HG02678 (cell line): ENCODE results near the gene FAM171A2.
"Not testable (repeated sequence)": the region's sequence is repeated elsewhere in the genome, so short reads cannot be mapped to it uniquely, and the experiment has no call there.

Experiments used
- ATAC-seq: cut with Tn5 transposase; IDR thresholded peaks from one replicate; pipeline ENCODE4 v1.9.1; 2021; ENCODE audit warnings: mild to moderate bottlenecking, moderate library complexity; ENCODE audit not compliant: unreplicated experiment

The FAM171A2 gene

GRCh38 chr17:44383861-44384260 is 20.2 kb upstream of the FAM171A2 start:
- no peak for ATAC-seq

DNA sequence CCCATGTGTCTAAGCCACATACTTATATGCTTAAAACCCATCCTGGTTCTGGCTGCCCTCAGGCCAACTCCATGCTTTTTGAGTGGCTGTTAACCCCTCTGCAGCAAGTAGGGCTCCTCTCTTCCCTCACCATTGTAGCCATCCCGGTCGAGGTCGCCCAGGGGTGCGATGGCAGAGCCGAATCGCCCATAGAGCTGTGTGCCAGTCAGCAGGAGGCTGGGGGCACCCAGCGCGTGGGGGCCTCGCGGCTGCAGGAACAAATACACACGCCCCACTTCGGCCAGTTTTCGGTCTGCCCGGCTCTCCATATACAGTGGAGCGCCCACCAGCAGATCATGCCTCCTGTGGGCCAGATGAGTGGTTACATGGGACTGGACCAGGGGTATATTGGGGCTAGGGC is 19.7 kb upstream of the FAM171A2 start:
- no peak for ATAC-seq

DNA sequence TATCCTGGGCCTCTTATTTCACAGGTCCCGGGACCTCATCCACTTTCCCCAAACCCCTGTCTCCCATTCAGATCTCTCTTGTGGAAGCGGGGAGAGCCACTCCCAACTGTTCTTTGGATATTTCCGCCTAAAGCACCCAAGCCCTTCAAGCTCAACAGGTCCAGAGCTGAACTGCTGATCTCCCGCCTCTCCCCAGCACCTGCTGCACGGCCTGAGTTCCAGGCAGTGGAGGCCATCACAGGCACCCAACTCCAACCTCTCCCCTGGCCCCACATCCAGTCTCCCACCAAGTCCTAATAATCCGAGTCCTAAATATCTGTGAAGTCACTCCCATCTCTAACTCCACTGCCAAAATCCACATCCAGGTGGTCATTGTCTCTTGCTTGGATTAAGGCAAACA is 19.3 kb upstream of the FAM171A2 start:
- no peak for ATAC-seq

GRCh38 chr17:44381810-44382305 is 18.2 kb upstream of the FAM171A2 start:
- ATAC-seq, result no peak

DNA sequence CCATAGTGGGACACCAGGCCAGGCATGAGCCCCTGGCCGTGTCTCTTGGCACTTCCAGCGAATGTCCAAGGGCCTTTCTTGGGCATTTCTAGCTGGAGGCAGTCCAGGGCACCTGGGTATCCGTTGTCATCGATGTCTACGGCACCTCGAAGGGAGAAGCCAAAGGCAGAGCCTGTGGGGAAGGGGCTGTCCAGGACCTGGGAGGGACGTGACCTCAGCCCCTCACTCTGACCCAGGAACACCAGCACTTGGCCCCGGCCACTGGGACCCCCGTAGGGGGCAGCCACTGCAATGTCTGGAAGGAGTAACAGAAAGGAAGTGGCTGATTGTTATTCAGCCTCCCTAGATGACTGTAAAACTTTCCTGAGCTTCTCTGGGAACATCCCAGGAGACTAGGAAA is 17.1 kb upstream of the FAM171A2 start:
- ATAC-seq, result no peak

GRCh38 chr17:44379887-44380286 is 16.2 kb upstream of the FAM171A2 start:
- ATAC-seq, result no peak

DNA sequence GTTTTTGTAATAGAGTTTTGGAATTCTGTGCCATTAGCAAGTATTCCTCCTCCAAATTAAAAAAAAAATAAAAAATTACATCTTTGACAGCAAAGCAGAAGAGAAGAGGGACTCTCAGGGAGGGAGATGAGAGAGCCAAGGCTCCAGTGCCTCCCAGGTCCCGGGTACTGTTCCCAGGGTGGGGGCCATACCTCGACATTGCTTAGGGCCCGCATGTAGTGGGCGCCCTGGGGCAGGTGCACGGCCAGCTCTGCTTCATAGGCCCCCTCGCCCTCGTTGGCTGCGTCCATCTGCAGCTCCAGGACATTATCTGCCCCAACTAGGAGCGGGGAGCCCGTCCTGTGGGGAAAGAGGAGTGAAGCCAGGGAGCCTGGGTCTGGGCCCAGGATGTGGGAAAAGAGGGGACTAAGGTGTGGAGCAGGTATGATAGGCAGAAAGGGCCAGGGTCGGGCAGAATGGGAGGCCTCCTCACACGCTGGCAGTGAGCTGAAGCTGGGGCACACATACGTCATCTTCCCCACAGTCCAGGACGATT is 14.6 kb upstream of the FAM171A2 start:
- ATAC-seq, result no peak

GRCh38 chr17:44376779-44377178 is 13.1 kb upstream of the FAM171A2 start:
- ATAC-seq, result no peak

GRCh38 chr17:44376124-44376523 is 12.5 kb upstream of the FAM171A2 start:
- ATAC-seq, result no peak

GRCh38 chr17:44375196-44376017 is 11.8 kb upstream of the FAM171A2 start:
- no peak for ATAC-seq

- no peak for ATAC-seq
Observed at GRCh38 chr17:44374306-44375195, 10.9 kb upstream of the FAM171A2 start.

GRCh38 chr17:44372036-44372435 is 8.4 kb upstream of the FAM171A2 start:
- no peak for ATAC-seq

DNA sequence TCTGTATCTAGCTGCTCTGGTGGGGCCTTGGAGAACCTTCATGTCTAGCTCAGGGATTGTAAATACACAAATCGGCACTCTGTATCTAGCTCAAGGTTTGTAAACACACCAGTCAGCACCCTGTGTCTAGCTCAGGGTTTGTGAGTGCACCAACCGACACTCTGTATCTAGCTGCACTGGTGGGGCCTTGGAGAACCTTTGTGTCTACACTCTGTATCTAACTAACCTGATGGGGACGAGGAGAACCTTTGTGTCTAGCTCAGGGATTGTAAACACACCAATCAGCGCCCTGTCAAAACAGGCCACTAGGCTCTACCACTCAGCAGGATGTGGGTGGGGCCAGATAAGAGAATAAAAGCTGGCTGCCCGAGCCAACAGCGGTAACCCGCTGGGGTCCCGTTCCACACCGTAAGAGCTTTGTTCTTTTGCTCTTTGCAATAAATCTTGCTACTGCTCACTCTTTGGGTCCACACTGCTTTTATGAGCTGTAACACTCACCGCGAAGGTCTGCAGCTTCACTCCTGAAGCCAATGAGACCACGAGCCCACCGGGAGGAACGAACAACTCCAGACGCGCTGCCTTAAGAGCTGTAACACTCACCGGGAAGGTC is 5.9 kb upstream of the FAM171A2 start:
- ATAC-seq, result not testable (repeated sequence)

DNA sequence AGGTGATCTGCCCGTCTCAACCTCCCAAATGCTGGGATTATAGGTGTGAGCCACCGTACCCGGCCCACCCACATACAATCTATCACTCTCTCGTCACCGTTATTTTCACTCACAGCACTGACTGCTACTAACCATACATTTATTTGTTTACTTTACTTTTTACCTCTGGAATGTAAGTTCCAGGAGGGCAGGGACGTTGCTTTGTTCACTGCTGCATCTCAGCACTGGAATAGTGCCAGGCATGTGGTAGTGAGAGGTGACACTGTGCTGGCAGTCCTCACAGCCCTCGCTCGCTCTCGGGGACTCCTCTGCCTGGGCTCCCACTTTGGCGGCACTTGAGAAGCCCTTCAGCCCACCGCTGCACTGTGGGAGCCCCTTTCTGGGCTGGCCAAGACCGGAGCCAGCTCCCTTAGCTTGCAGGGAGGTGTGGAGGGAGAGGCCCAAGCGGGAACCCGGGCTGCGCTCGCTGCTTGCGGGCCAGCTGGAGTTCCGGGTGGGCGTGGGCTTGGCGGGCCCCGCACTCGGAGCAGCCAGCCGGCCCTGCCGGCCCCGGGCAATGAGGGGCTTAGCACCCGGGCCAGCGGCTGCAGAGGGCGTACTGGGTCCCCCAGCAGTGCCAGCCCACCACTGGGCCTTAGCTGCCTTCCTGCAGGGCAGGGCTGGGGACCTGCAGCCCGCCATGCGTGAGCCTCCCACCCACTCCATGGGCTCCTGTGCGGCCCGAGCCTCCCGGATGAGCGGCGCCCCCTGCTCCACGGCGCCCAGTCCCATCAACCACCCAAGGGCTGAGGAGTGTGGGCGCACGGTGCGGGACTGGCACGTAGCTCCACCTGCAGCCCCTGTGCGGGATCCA is 5.0 kb upstream of the FAM171A2 start:
- not testable (repeated sequence) for ATAC-seq

- no peak for ATAC-seq
Observed at GRCh38 chr17:44367231-44367979, 3.8 kb upstream of the FAM171A2 start.

DNA sequence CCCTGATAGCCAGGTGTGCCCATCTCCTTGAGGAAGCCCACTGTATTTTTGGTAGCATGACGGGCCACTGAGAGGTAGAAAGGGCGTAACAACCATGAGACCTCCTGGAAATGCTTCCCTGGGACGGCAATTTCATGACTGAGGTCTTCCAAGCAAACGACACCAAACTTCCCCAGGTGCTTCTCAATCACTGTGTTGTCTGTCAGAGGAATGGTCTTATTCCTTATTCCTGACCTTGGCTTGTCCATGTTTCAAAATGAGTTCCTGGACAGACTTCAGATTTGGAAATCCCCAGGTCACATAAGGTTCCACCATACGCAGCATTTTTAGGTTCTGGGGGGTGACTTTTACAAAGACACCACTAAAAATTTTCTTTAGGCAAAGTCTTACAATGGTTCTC is 1.4 kb upstream of the FAM171A2 start:
- not testable (repeated sequence) for ATAC-seq

DNA sequence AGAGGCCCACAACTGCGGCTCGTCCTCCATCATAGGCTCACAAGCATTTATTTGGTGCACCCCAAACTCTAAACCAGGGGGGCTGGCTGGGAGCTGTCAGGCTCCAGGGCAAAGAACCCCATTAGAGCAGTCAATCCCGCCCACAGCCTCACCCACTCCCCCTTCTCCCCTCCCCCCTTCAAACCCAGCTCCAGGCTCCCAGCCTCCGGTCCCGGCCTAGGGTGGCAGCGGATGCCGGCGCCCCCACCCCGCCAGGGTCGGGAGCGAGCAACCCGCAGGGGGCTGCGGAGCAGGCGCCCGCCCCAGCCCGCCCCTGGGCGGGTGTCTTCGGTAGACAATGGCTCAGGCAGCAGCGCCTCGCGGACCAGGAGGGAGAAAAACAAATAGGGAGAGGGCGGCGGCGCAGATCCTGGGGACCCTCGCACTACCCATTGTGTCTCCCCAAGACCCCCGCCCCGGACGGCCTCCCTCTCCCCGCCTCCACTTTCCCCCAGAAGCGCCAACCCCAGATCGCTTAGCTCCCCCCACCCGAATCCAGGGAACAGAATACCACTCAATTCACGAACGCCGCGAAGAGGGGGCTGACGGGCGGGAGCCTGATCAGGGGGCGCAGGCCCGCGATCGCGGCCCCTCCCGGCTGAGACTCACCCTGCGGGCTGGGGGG is 572 bp downstream of the FAM171A2 start:
- no peak for ATAC-seq

GRCh38 chr17:44362459-44362948 is 1.1 kb downstream of the FAM171A2 start:
- ATAC-seq, result no peak
